Measurements from ENCODE around the gene RNF5. TPM values are rescaled to one million over a fixed set of nuclear protein-coding genes. Genes with fewer than 3 reads are reported as not detected.

RNF5 gene
- polyA plus RNA-seq, 1 donor from 2014 or later: 369 TPM

GRCh38 chr6:32156891-32157290 lies 21.3 kb upstream of the RNF5 start:
- no peak overlapping the region for H3K4me3 ChIP-seq (ENCODE audit: low read length)
- H3K9me3 ChIP-seq (ENCODE audit: low read length): no peaks in the 10 kb centered on the region

DNA sequence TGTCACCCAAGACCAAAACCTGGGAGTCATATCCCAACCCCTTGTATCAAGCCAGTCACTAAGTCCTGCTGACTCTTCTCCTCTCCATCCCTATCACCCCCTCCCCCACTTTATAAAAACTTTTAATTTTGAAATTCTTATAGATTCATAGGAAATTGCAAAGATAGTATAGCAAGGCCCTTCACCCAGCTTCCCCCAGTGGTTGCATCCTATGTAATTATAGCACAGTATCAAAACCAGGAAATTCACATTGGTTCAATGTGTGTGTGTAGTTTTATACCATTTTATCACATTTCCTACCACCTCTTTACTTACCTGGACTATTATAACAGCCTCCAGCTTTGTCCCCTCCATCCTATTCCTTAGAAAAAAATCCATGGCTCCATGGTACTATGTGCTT lies 20.2 kb upstream of the RNF5 start:
- Histone ChIP-seq H4K20me1 (ENCODE audit: insufficient read depth) (no peaks in the 10 kb centered on the region), H3K27me3 (ENCODE audit: insufficient read depth, low read depth, low read length) (no peaks in the 10 kb centered on the region), H3K9ac (ENCODE audit: low read length) (no peak overlapping the region), H3K9me3 (ENCODE audit: low read length) (no peaks in the 10 kb centered on the region), H3K27ac (ENCODE audit: low read length) (no peak overlapping the region), H3K79me2 (replicated peaks; ENCODE audit: insufficient read depth, low read length) (peaks cover 9% of the 10 kb centered on the region), H2AFZ (ENCODE audit: low read depth, low read length) (no peak overlapping the region), H3K9me2 (ENCODE audit: insufficient read depth, low read length) (no peaks in the 10 kb centered on the region), H3F3A (ENCODE audit: insufficient read depth, low read length, poor library complexity, severe bottlenecking) (no peaks in the 10 kb centered on the region), H3K36me3 (ENCODE audit: insufficient read depth, low read length) (no peaks in the 10 kb centered on the region), H3K4me3 (ENCODE audit: low read length) (no peak overlapping the region), H3K4me2 (ENCODE audit: low read length) (no peak overlapping the region)
- TF ChIP-seq CTCF (IDR thresholded peaks at IDR 0.05; ENCODE audit: poor library complexity, severe bottlenecking) (no peak), RAD21 (conservative IDR thresholded peaks at IDR 0.05) (no peak), SMC3 (conservative IDR thresholded peaks at IDR 0.05; ENCODE audit: poor library complexity) (no peak), POLR2AphosphoS5 (IDR thresholded peaks at IDR 0.05) (no peak), MXI1 (conservative IDR thresholded peaks at IDR 0.05; ENCODE audit: poor library complexity, severe bottlenecking) (no peak), EP300 (conservative IDR thresholded peaks at IDR 0.05; ENCODE audit: poor library complexity, severe bottlenecking) (no peak), EZH2 (IDR thresholded peaks at IDR 0.05; ENCODE audit: borderline replicate concordance, insufficient read depth, low read length, poor library complexity, severe bottlenecking) (no peak), TAF1 (IDR thresholded peaks at IDR 0.05; ENCODE audit: low read depth) (no peak)
- TF ChIP-seq, protein P1, sequence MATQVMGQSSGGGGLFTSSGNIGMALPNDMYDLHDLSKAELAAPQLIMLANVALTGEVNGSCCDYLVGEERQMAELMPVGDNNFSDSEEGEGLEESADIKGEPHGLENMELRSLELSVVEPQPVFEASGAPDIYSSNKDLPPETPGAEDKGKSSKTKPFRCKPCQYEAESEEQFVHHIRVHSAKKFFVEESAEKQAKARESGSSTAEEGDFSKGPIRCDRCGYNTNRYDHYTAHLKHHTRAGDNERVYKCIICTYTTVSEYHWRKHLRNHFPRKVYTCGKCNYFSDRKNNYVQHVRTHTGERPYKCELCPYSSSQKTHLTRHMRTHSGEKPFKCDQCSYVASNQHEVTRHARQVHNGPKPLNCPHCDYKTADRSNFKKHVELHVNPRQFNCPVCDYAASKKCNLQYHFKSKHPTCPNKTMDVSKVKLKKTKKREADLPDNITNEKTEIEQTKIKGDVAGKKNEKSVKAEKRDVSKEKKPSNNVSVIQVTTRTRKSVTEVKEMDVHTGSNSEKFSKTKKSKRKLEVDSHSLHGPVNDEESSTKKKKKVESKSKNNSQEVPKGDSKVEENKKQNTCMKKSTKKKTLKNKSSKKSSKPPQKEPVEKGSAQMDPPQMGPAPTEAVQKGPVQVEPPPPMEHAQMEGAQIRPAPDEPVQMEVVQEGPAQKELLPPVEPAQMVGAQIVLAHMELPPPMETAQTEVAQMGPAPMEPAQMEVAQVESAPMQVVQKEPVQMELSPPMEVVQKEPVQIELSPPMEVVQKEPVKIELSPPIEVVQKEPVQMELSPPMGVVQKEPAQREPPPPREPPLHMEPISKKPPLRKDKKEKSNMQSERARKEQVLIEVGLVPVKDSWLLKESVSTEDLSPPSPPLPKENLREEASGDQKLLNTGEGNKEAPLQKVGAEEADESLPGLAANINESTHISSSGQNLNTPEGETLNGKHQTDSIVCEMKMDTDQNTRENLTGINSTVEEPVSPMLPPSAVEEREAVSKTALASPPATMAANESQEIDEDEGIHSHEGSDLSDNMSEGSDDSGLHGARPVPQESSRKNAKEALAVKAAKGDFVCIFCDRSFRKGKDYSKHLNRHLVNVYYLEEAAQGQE (IDR thresholded peaks at IDR 0.05; ENCODE audit: borderline replicate concordance): no peak

More at GRCh38 chr6:32156891-32157290, 21.3 kb upstream of the RNF5 start:
- Histone ChIP-seq H3K9me2 (ENCODE audit: insufficient read depth, low read length) (no peaks in the 10 kb centered on the region), H3K27ac (ENCODE audit: low read length) (no peak overlapping the region), H2AFZ (ENCODE audit: low read depth, low read length) (no peak overlapping the region), H3K27me3 (ENCODE audit: insufficient read depth, low read depth, low read length) (peaks cover 7% of the 10 kb centered on the region), H3K4me2 (ENCODE audit: low read length) (no peak overlapping the region), H4K20me1 (ENCODE audit: insufficient read depth) (no peaks in the 10 kb centered on the region), H3K36me3 (ENCODE audit: insufficient read depth, low read length) (no peaks in the 10 kb centered on the region), H3K79me2 (replicated peaks; ENCODE audit: insufficient read depth, low read length) (peaks cover 9% of the 10 kb centered on the region), H3K9ac (ENCODE audit: low read length) (no peak overlapping the region), H3F3A (ENCODE audit: insufficient read depth, low read length, poor library complexity, severe bottlenecking) (no peaks in the 10 kb centered on the region)
- no peak for TF ChIP-seq EP300 (conservative IDR thresholded peaks at IDR 0.05; ENCODE audit: poor library complexity, severe bottlenecking)
- TF ChIP-seq, protein P1 (IDR thresholded peaks at IDR 0.05; ENCODE audit: borderline replicate concordance): no peak
- TF ChIP-seq TAF1 (IDR thresholded peaks at IDR 0.05; ENCODE audit: low read depth): no peak
- TF ChIP-seq MXI1 (conservative IDR thresholded peaks at IDR 0.05; ENCODE audit: poor library complexity, severe bottlenecking): no peak
- TF ChIP-seq RAD21 (conservative IDR thresholded peaks at IDR 0.05): no peak
- no peak for TF ChIP-seq SMC3 (conservative IDR thresholded peaks at IDR 0.05; ENCODE audit: poor library complexity)
- TF ChIP-seq CTCF (IDR thresholded peaks at IDR 0.05; ENCODE audit: poor library complexity, severe bottlenecking): no peak
